ENCODE data around the gene ZBTB3.

DNA sequence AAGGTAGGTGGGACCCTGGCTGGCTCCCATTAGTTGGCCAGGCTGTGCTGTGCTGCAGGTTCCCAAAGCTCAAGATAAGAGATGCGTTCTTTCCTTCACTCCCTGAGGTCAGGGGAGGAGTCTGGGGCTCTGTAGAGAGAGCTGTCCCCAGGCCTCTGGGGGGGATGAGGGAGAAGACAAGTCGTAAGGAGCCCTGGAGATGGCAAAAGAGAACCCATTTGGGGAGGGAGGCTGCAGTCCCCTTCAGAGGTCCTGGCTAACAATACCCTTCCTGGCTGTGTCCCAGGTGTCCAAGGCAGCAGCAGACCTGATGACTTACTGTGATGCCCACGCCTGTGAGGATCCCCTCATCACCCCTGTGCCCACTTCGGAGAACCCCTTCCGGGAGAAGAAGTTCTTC, 45.6 kb downstream of the ZBTB3 start:
- TF ChIP-seq, protein P1, sequence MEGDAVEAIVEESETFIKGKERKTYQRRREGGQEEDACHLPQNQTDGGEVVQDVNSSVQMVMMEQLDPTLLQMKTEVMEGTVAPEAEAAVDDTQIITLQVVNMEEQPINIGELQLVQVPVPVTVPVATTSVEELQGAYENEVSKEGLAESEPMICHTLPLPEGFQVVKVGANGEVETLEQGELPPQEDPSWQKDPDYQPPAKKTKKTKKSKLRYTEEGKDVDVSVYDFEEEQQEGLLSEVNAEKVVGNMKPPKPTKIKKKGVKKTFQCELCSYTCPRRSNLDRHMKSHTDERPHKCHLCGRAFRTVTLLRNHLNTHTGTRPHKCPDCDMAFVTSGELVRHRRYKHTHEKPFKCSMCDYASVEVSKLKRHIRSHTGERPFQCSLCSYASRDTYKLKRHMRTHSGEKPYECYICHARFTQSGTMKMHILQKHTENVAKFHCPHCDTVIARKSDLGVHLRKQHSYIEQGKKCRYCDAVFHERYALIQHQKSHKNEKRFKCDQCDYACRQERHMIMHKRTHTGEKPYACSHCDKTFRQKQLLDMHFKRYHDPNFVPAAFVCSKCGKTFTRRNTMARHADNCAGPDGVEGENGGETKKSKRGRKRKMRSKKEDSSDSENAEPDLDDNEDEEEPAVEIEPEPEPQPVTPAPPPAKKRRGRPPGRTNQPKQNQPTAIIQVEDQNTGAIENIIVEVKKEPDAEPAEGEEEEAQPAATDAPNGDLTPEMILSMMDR (IDR thresholded peaks at IDR 0.05): no peak
- TF ChIP-seq, protein P2, sequence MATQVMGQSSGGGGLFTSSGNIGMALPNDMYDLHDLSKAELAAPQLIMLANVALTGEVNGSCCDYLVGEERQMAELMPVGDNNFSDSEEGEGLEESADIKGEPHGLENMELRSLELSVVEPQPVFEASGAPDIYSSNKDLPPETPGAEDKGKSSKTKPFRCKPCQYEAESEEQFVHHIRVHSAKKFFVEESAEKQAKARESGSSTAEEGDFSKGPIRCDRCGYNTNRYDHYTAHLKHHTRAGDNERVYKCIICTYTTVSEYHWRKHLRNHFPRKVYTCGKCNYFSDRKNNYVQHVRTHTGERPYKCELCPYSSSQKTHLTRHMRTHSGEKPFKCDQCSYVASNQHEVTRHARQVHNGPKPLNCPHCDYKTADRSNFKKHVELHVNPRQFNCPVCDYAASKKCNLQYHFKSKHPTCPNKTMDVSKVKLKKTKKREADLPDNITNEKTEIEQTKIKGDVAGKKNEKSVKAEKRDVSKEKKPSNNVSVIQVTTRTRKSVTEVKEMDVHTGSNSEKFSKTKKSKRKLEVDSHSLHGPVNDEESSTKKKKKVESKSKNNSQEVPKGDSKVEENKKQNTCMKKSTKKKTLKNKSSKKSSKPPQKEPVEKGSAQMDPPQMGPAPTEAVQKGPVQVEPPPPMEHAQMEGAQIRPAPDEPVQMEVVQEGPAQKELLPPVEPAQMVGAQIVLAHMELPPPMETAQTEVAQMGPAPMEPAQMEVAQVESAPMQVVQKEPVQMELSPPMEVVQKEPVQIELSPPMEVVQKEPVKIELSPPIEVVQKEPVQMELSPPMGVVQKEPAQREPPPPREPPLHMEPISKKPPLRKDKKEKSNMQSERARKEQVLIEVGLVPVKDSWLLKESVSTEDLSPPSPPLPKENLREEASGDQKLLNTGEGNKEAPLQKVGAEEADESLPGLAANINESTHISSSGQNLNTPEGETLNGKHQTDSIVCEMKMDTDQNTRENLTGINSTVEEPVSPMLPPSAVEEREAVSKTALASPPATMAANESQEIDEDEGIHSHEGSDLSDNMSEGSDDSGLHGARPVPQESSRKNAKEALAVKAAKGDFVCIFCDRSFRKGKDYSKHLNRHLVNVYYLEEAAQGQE (IDR thresholded peaks at IDR 0.05; ENCODE audit: insufficient read depth in 1 of 2, low read depth in 2 of 2, low read length in 1 of 2): no peak
- TF ChIP-seq POLR2AphosphoS5 (IDR thresholded peaks at IDR 0.05; ENCODE audit: low read depth, low read length): 0 out of 2 replicates have a peak, but pooled peaks have one; percentile 23
- TF ChIP-seq TCF7L2 (IDR thresholded peaks at IDR 0.05; ENCODE audit: low read depth, low read length): no peak
